HCT116 (cell line): ENCODE data around the gene MEN1. TPM values are rescaled to one million over a fixed set of nuclear protein-coding genes. Genes with fewer than 3 reads are reported as not detected.

Experiments
- ATAC-seq: fragments of 200-7000 bp; cut with Tn5 transposase; 2 replicates; pipeline ENCODE4 v1.9.1; 2020; ENCODE audit warnings: mild to moderate bottlenecking, moderate library complexity
- BruUV-seq: library from RNA; stranded (reverse); fragments of 400-500 nt; replicated peaks from 2 replicates; lab custom pipeline; 2021; lab: Mats Ljungman, UMichigan
- CTCF ChIA-PET: fragments of 300-600 bp; sonication (Branson Sonifier 250); formaldehyde crosslinking; loops from one replicate; lab custom pipeline; 2021; ENCODE audit warnings: antibody characterized with exemption; lab: Charles Lee
- POLR2A ChIA-PET: fragments of 300-600, 350-600 bp; sonication (Branson Sonifier 250); formaldehyde crosslinking; loops from one replicate; lab custom pipeline; 2021; ENCODE audit warnings: antibody characterized with exemption; lab: Charles Lee
- RAD21 ChIA-PET, 2 experiments: fragments of 300-600 bp; sonication (Branson Sonifier 250); formaldehyde crosslinking; loops; one replicate each; lab custom pipeline; 2023; ENCODE audit warnings: low total read pairs in 2 of 2; ENCODE audit not compliant: uncharacterized antibody in 2 of 2, unreplicated experiment in 2 of 2, low non-redundant PET in 1 of 2; lab: Charles Lee
- DNase-seq: peaks from one replicate; pipeline ENCODE4 v3.0.0-alpha.2; 2010; ENCODE audit warnings: low read depth, low spot score
- H2AFZ ChIP-seq: fragments of 200-600 bp; shearing (Covaris generic), sonication (generic); 2 replicates; pipeline ENCODE4 v1.6.1; 2017; ENCODE audit warnings: low read depth, mixed run types, mixed read lengths, antibody characterized with exemption, low read length; ENCODE audit not compliant: poor library complexity, severe bottlenecking
- H3K27ac ChIP-seq: 2 replicates; pipeline ENCODE4 v1.5.1; 2012; ENCODE audit warnings: low read depth, low read length
- H3K27me3 ChIP-seq: fragments of 200-600 bp; sonication (generic); 2 replicates; pipeline ENCODE4 v1.6.1; 2016; ENCODE audit warnings: mixed run types, low read length, mixed read lengths; ENCODE audit not compliant: insufficient read depth
- H3K36me3 ChIP-seq, 2 experiments: fragments of 200-500 bp in 1 of 2; fragments of 200-600 bp in 1 of 2; sonication (Bioruptor generic) in 1 of 2; sonication (generic) in 1 of 2; 2 replicates each; pipeline versions ENCODE4 v1.5.1 to v1.6.1; 2014 to 2016; ENCODE audit warnings: low read length in 2 of 2, inconsistent platforms in 1 of 2, mixed read lengths in 1 of 2, mixed run types in 1 of 2; ENCODE audit not compliant: insufficient read depth in 2 of 2, control insufficient read depth in 1 of 2
- H3K4me1 ChIP-seq, 2 experiments: fragments of 200-600 bp in 1 of 2; sonication (generic) in 1 of 2; 2 replicates each; pipeline versions ENCODE4 v1.5.1 to v1.6.1; 2012 to 2017; ENCODE audit warnings: low read length in 2 of 2, inconsistent platforms in 1 of 2, mild to moderate bottlenecking in 1 of 2, mixed read lengths in 1 of 2, mixed run types in 1 of 2, moderate library complexity in 1 of 2; ENCODE audit not compliant: insufficient read depth in 2 of 2, control insufficient read depth in 1 of 2
- H3K4me2 ChIP-seq: fragments of 200-600 bp; sonication (generic); 2 replicates; pipeline ENCODE4 v1.6.1; 2017; ENCODE audit warnings: mixed run types, low read length, mixed read lengths
- H3K4me3 ChIP-seq, 2 experiments: fragments of 200-600 bp in 1 of 2; sonication (generic) in 1 of 2; replicated peaks in 1 of 2; 2 replicates each; pipeline ENCODE4 v1.5.1; 2011 to 2016; ENCODE audit warnings: low read length in 2 of 2, control low read depth in 1 of 2, low read depth in 1 of 2, mild to moderate bottlenecking in 1 of 2, mixed read lengths in 1 of 2, mixed run types in 1 of 2
- H3K79me2 ChIP-seq: fragments of 200-600 bp; sonication (generic); 2 replicates; pipeline ENCODE4 v1.6.1; 2017; ENCODE audit warnings: mild to moderate bottlenecking, mixed run types, low read length, moderate library complexity, mixed read lengths; ENCODE audit not compliant: insufficient read depth
- H3K9ac ChIP-seq: fragments of 200-600 bp; sonication (generic); 2 replicates; pipeline ENCODE4 v1.6.1; 2016; ENCODE audit warnings: low read length, mixed read lengths
- H3K9me2 ChIP-seq: fragments of 200-600 bp; sonication (generic), shearing (Covaris generic); 2 replicates; pipeline ENCODE4 v1.6.1; 2017; ENCODE audit warnings: mixed run types, mild to moderate bottlenecking, moderate library complexity; ENCODE audit not compliant: insufficient read depth
- H3K9me3 ChIP-seq, 2 experiments: fragments of 200-500 bp in 1 of 2; fragments of 200-600 bp in 1 of 2; sonication (Bioruptor generic) in 1 of 2; sonication (generic) in 1 of 2; 2 replicates each; pipeline ENCODE4 v1.6.1; 2014 to 2017; ENCODE audit warnings: low read length in 2 of 2, mixed read lengths in 2 of 2, inconsistent platforms in 1 of 2, low read depth in 1 of 2, mild to moderate bottlenecking in 1 of 2, mixed run types in 1 of 2, moderate library complexity in 1 of 2; ENCODE audit not compliant: control insufficient read depth in 1 of 2, insufficient read depth in 1 of 2
- H4K20me1 ChIP-seq: fragments of 200-600 bp; sonication (generic), shearing (Covaris generic); 2 replicates; pipeline ENCODE4 v1.6.1; 2017; ENCODE audit warnings: mixed run types, mild to moderate bottlenecking, moderate library complexity; ENCODE audit not compliant: insufficient read depth
- ATF3 ChIP-seq: IDR thresholded peaks from 2 replicates; pipeline ENCODE4 v1.6.1; 2012
- CBX3 ChIP-seq: IDR thresholded peaks from 2 replicates; pipeline ENCODE4 v1.6.1; 2012; ENCODE audit warnings: low read depth
- CEBPB ChIP-seq: IDR thresholded peaks from 2 replicates; pipeline ENCODE4 v1.6.1; 2012; ENCODE audit warnings: low read depth
- CTCF ChIP-seq, 3 experiments: fragments of 200-600 bp in 1 of 3; sonication (generic) in 1 of 3; IDR thresholded peaks in 2 of 3; conservative IDR thresholded peaks in 1 of 3; 2 replicates each; pipeline ENCODE4 v1.5.1; 2012 to 2017; ENCODE audit warnings: low read depth in 2 of 3, low read length in 2 of 3, antibody characterized with exemption in 1 of 3, borderline replicate concordance in 1 of 3, control low read depth in 1 of 3, mild to moderate bottlenecking in 1 of 3, mixed read lengths in 1 of 3, mixed run types in 1 of 3, moderate library complexity in 1 of 3; ENCODE audit not compliant: insufficient read depth in 1 of 3
- ELF1 ChIP-seq: IDR thresholded peaks from 2 replicates; pipeline ENCODE4 v1.6.1; 2012; ENCODE audit warnings: low read depth, borderline replicate concordance
- EZH2 ChIP-seq: fragments of 200-600 bp; sonication (generic); IDR thresholded peaks from 2 replicates; pipeline ENCODE4 v1.6.1; 2017; ENCODE audit warnings: antibody characterized with exemption, mixed run types
- FOSL1 ChIP-seq: IDR thresholded peaks from 2 replicates; pipeline ENCODE4 v1.6.1; 2012; ENCODE audit warnings: low read depth
- MAX ChIP-seq: IDR thresholded peaks from 2 replicates; pipeline ENCODE4 v1.6.1; 2012
- POLR2A ChIP-seq: IDR thresholded peaks from 2 replicates; pipeline ENCODE4 v1.7.0; 2011; ENCODE audit warnings: borderline replicate concordance; ENCODE audit not compliant: insufficient read depth, insufficient read length; ENCODE audit errors: extremely low read depth
- SIN3A ChIP-seq: IDR thresholded peaks from 2 replicates; pipeline ENCODE4 v1.6.1; 2012; ENCODE audit warnings: low read depth
- SRF ChIP-seq: IDR thresholded peaks from 2 replicates; pipeline ENCODE4 v1.6.1; 2012; ENCODE audit warnings: low read depth
- TCF7L2 ChIP-seq: IDR thresholded peaks from 2 replicates; pipeline ENCODE4 v1.7.0; 2011; ENCODE audit warnings: borderline replicate concordance, inconsistent platforms; ENCODE audit not compliant: insufficient read depth, insufficient read length; ENCODE audit errors: extremely low read depth
- ZNF274 ChIP-seq: fragments of 200-500 bp; sonication (Bioruptor generic); IDR thresholded peaks from 2 replicates; pipeline ENCODE4 v1.6.1; 2014; ENCODE audit warnings: mild to moderate bottlenecking, low read depth, low read length, inconsistent platforms
- intact Hi-C: fragments of 100-400 bp; cut with micrococcal nuclease; formaldehyde crosslinking; loops from 2 replicates; pipeline ENCODE4 v1.10.0; 2022
- total RNA-seq: library from RNA; stranded (reverse); gene quantifications from one replicate; pipeline ENCODE4 v1.2.1, GENCODE V29; 2021; ENCODE audit not compliant: unreplicated experiment

MEN1 gene
- total RNA-seq, 1 experiment from 2014 or later, result 62.1 TPM

GRCh38 chr11:64768300-64768694 is 42.1 kb downstream of the MEN1 start:
- DNase-seq (no peak), ATAC-seq (no peak)
- H3K4me1 ChIP-seq, result no peaks in the 10 kb centered on the region
- intact Hi-C loops, result no loop called here
- CTCF ChIA-PET, result no interaction called here
- POLR2A ChIA-PET, result no interaction called here
- no peak overlapping the region for H3K9ac ChIP-seq
- no peak for TF ChIP-seq SRF
- no peak for TF ChIP-seq TCF7L2
- TF ChIP-seq POLR2A, result no peak
- TF ChIP-seq CBX3, result no peak
- TF ChIP-seq EZH2, result no peak
- TF ChIP-seq SIN3A, result no peak
- TF ChIP-seq FOSL1, result no peak
- no peak for TF ChIP-seq ZNF274
- TF ChIP-seq MAX, result no peak
- peaks cover 51% of the 10 kb centered on the region; the same call in 1 of the 2 replicates for H4K20me1 ChIP-seq
- H3K79me2 ChIP-seq, result peaks cover 85% of the 10 kb centered on the region
- H3K4me2 ChIP-seq, result no peak overlapping the region
- RAD21 ChIA-PET, result no interaction called here
- no TSS peak for BruUV-seq
- H3K4me3 ChIP-seq, result no peak overlapping the region
- H3K9me3 ChIP-seq, result no peaks in the 10 kb centered on the region
- H3K27ac ChIP-seq, result no peak overlapping the region
- H3K9me2 ChIP-seq, result no peaks in the 10 kb centered on the region
- no peaks in the 10 kb centered on the region for H3K27me3 ChIP-seq
- H3K36me3 ChIP-seq, result peaks cover 91% of the 10 kb centered on the region in 2 experiments
- H2AFZ ChIP-seq, result no peak overlapping the region

GRCh38 chr11:64767344-64768299 is 42.7 kb downstream of the MEN1 start:
- Histone ChIP-seq H3K9me3 (no peaks in the 10 kb centered on the region), H3K4me1 (no peaks in the 10 kb centered on the region; a peak in 1 of 4 replicates), H3K9ac (no peak overlapping the region), H3K27me3 (no peaks in the 10 kb centered on the region), H2AFZ (no peak overlapping the region), H4K20me1 (peaks cover 44% of the 10 kb centered on the region; the same call in 1 of the 2 replicates), H3K27ac (no peak overlapping the region; the same call in 1 of the 2 replicates), H3K36me3 (peaks cover 87 to 91% of the 10 kb centered on the region in 2 experiments), H3K4me2 (no peak overlapping the region), H3K79me2 (peaks cover 78% of the 10 kb centered on the region), H3K9me2 (no peaks in the 10 kb centered on the region), H3K4me3 (no peak overlapping the region)
- no TSS peak for BruUV-seq
- ChIA-PET CTCF (no interaction called here), RAD21 (no interaction called here), POLR2A (no interaction called here)
- TF ChIP-seq SIN3A, result no peak
- no peak for TF ChIP-seq EZH2
- TF ChIP-seq ELF1, result no peak
- TF ChIP-seq CBX3, result no peak
- TF ChIP-seq CEBPB, result no peak
- TF ChIP-seq ATF3, result no peak
- peak in 2 of 3 experiments; percentile 83 to 85; a peak in 4 of 6 replicates for TF ChIP-seq CTCF (IDR thresholded peaks at IDR 0.05 in 2 of 3, conservative IDR thresholded peaks at IDR 0.05 in 1 of 3; ENCODE audit: borderline replicate concordance in 1 of 3, insufficient read depth in 1 of 3, low read depth in 2 of 3, low read length in 2 of 3)
- DNase-seq, result peak; percentile 45
- intact Hi-C loops, result no loop called here
- peak; percentile 77 for ATAC-seq
